Frontal cortex (tissue), 4 donors: Measurements from ENCODE around the gene PXYLP1. TPM values are rescaled to one million over a fixed set of nuclear protein-coding genes. Genes with fewer than 3 reads are reported as not detected.
A peak's percentile ranks its signal among the peaks of the same experiment; 100 is the strongest.
"Not testable (repeated sequence)": the region's sequence is repeated elsewhere in the genome, so short reads cannot be mapped to it uniquely, and the experiment has no call there.

Experiments used
- DNase-seq, 2 donors: peaks; one replicate each; pipeline ENCODE4 v3.0.0; 2012; ENCODE audit warnings: low spot score in 2 of 2
- FAIRE-seq: peaks from 2 replicates; lab custom pipeline; 2012; peaks lifted over from hg19 to GRCh38; lab: Jason Lieb, UNC
- total RNA-seq: library from RNA; depleted of rRNA; stranded (reverse); fragments of >200 nt; gene quantifications from one replicate; pipeline ENCODE4 v1.2.3, GENCODE V29; 2014
- donor health status: control.
- donor health status: control.
- donor health status: control.

PXYLP1 gene
- total RNA-seq, 1 donor from 2014 or later, result 48.9 TPM

GRCh38 chr3:141287326-141287725 is 55.7 kb downstream of the PXYLP1 start:
- DNase-seq (no peak), FAIRE-seq (no peak)

- DNase-seq (no peak), FAIRE-seq (no peak)
These were observed 56.8 kb downstream of the PXYLP1 start for GRCh38 chr3:141288336-141288990.

GRCh38 chr3:141289228-141289772 is 57.7 kb downstream of the PXYLP1 start:
- no peak for DNase-seq
- FAIRE-seq, result no peak

GRCh38 chr3:141291559-141292355 is 60.1 kb downstream of the PXYLP1 start:
- DNase-seq (no peak), FAIRE-seq (no peak)

- DNase-seq (no peak), FAIRE-seq (no peak)
These were observed 60.9 kb downstream of the PXYLP1 start for GRCh38 chr3:141292356-141293058.

GRCh38 chr3:141294301-141294700 is 62.7 kb downstream of the PXYLP1 start:
- FAIRE-seq (no peak), DNase-seq (no peak)

- no peak for FAIRE-seq
- DNase-seq, result no peak
These were observed 63.2 kb downstream of the PXYLP1 start for GRCh38 chr3:141294848-141295247.

GRCh38 chr3:141300426-141300825 is 68.8 kb downstream of the PXYLP1 start:
- FAIRE-seq, DNase-seq: not testable (repeated sequence)

- FAIRE-seq, result no peak
- no peak for DNase-seq
These were observed 70.9 kb downstream of the PXYLP1 start for GRCh38 chr3:141302364-141303141.

- no peak for FAIRE-seq
These were observed 72.0 kb downstream of the PXYLP1 start for GRCh38 chr3:141303481-141304223.

GRCh38 chr3:141305436-141305835 is 73.8 kb downstream of the PXYLP1 start:
- no peak for DNase-seq

More at GRCh38 chr3:141303481-141304223, 72.0 kb downstream of the PXYLP1 start:
- DNase-seq, result peak in 1 of 2 donors; percentile 65

GRCh38 chr3:141306276-141306675 is 74.7 kb downstream of the PXYLP1 start:
- no peak for DNase-seq
- FAIRE-seq, result no peak

More at GRCh38 chr3:141305436-141305835, 73.8 kb downstream of the PXYLP1 start:
- FAIRE-seq, result no peak

GRCh38 chr3:141306922-141307321 is 75.3 kb downstream of the PXYLP1 start:
- DNase-seq (no peak), FAIRE-seq (no peak)

GRCh38 chr3:141307351-141308059 is 75.9 kb downstream of the PXYLP1 start:
- FAIRE-seq (no peak), DNase-seq (no peak)

- DNase-seq, result peak in 1 of 2 donors; percentile 37
- no peak for FAIRE-seq
These were observed 77.1 kb downstream of the PXYLP1 start for GRCh38 chr3:141308588-141309218.

GRCh38 chr3:141311170-141311495 is 79.5 kb downstream of the PXYLP1 start:
- FAIRE-seq (no peak), DNase-seq (no peak)

- DNase-seq, result peak; percentile 74 to 95
- FAIRE-seq, result no peak
These were observed 80.1 kb downstream of the PXYLP1 start for GRCh38 chr3:141311496-141312353.
